Liver (tissue), 9 donors: Measurements from ENCODE around the gene TMEM51. TPM values are rescaled to one million over a fixed set of nuclear protein-coding genes. Genes with fewer than 3 reads are reported as not detected.

Source experiments
- DNase-seq: peaks from one replicate; pipeline ENCODE4 v3.0.0-alpha.2; 2017; ENCODE audit warnings: low spot score
- H3K27ac ChIP-seq, 2 donors: one replicate each; pipeline ENCODE4 v1.7.0; 2013; ENCODE audit warnings: inconsistent platforms in 2 of 2, low read length in 2 of 2, control low read depth in 1 of 2, low read depth in 1 of 2, mild to moderate bottlenecking in 1 of 2
- H3K27me3 ChIP-seq, 4 donors: one replicate each; pipeline versions ENCODE4 v1.6.1 to v1.7.0; 2013; ENCODE audit warnings: low read length in 3 of 4, inconsistent platforms in 1 of 4, mild to moderate bottlenecking in 1 of 4, moderate library complexity in 1 of 4; ENCODE audit not compliant: control insufficient read depth in 4 of 4, insufficient read depth in 4 of 4
- H3K36me3 ChIP-seq, 4 donors: one replicate each; pipeline versions ENCODE4 v1.6.1 to v1.7.0; 2013; ENCODE audit warnings: low read length in 3 of 4, mild to moderate bottlenecking in 3 of 4, low read depth in 1 of 4, moderate library complexity in 1 of 4; ENCODE audit not compliant: control insufficient read depth in 4 of 4, insufficient read depth in 3 of 4
- H3K4me1 ChIP-seq, 4 donors: one replicate each; pipeline versions ENCODE4 v1.6.1 to v1.7.0; 2013; ENCODE audit warnings: low read length in 3 of 4, mild to moderate bottlenecking in 3 of 4, moderate library complexity in 1 of 4; ENCODE audit not compliant: control insufficient read depth in 4 of 4, insufficient read depth in 4 of 4
- H3K4me3 ChIP-seq, 3 donors: one replicate each; pipeline versions ENCODE4 v1.6.1 to v1.7.0; 2013; ENCODE audit warnings: low read length in 3 of 3, control low read depth in 1 of 3, low read depth in 1 of 3, mild to moderate bottlenecking in 1 of 3
- H3K9ac ChIP-seq, 2 donors: one replicate each; pipeline ENCODE4 v1.7.0; 2013; ENCODE audit warnings: low read length in 2 of 2, mild to moderate bottlenecking in 2 of 2, moderate library complexity in 2 of 2, control low read depth in 1 of 2, low read depth in 1 of 2
- H3K9me3 ChIP-seq, 4 donors: one replicate each; pipeline versions ENCODE4 v1.6.1 to v1.7.0; 2013; ENCODE audit warnings: low read length in 3 of 4; ENCODE audit not compliant: control insufficient read depth in 4 of 4
- EGR1 ChIP-seq, 2 donors: IDR thresholded peaks; 2 replicates each; pipeline ENCODE4 v1.6.1; 2016 to 2018; ENCODE audit warnings: antibody characterized with exemption in 2 of 2, low read depth in 2 of 2
- FOXA1 ChIP-seq: IDR thresholded peaks from 2 replicates; pipeline ENCODE4 v1.6.1; 2016; ENCODE audit warnings: antibody characterized with exemption
- FOXA2 ChIP-seq: IDR thresholded peaks from 2 replicates; pipeline ENCODE4 v1.6.1; 2016; ENCODE audit warnings: antibody characterized with exemption
- GABPA ChIP-seq, 2 donors: IDR thresholded peaks in 1 of 2; conservative IDR thresholded peaks in 1 of 2; 2 replicates each; pipeline ENCODE4 v1.6.1; 2016; ENCODE audit warnings: antibody characterized with exemption in 2 of 2, mild to moderate bottlenecking in 1 of 2, moderate library complexity in 1 of 2
- HNF4A ChIP-seq, 2 donors: conservative IDR thresholded peaks; 2 replicates each; pipeline ENCODE4 v1.6.1; 2016; ENCODE audit warnings: antibody characterized with exemption in 2 of 2, mild to moderate bottlenecking in 2 of 2
- HNF4G ChIP-seq: IDR thresholded peaks from 2 replicates; pipeline ENCODE4 v1.6.1; 2016; ENCODE audit warnings: antibody characterized with exemption
- NR2F2 ChIP-seq: IDR thresholded peaks from 2 replicates; pipeline ENCODE4 v1.6.1; 2016; ENCODE audit warnings: antibody characterized with exemption
- RAD21 ChIP-seq, 2 donors: IDR thresholded peaks; 2 replicates each; pipeline ENCODE4 v1.6.1; 2016; ENCODE audit warnings: antibody characterized with exemption in 2 of 2, mild to moderate bottlenecking in 2 of 2
- RXRA ChIP-seq, 2 donors: IDR thresholded peaks; 2 replicates each; pipeline ENCODE4 v1.6.1; 2017 to 2018; ENCODE audit warnings: antibody characterized with exemption in 2 of 2, mild to moderate bottlenecking in 1 of 2
- SP1 ChIP-seq: IDR thresholded peaks from 2 replicates; pipeline ENCODE4 v1.6.1; 2018; ENCODE audit warnings: antibody characterized with exemption, mild to moderate bottlenecking
- TAF1 ChIP-seq: conservative IDR thresholded peaks from 2 replicates; pipeline ENCODE4 v1.6.1; 2016; ENCODE audit warnings: antibody characterized with exemption, mild to moderate bottlenecking
- YY1 ChIP-seq: IDR thresholded peaks from 2 replicates; pipeline ENCODE4 v1.6.1; 2016; ENCODE audit warnings: antibody characterized with exemption, mild to moderate bottlenecking
- WGBS: extraction: QIAGEN DNeasy Blood & Tissue Kit; methylation state at CpG from one replicate; pipeline ENCODE4 v1.1.7; 2013; 5-methylcytosine and 5-hydroxymethylcytosine counted together
- polyA plus RNA-seq, 2 donors: library from polyadenylated mRNA; stranded (reverse) in 1 of 2; unstranded in 1 of 2; fragments of 200-250 nt in 1 of 2; fragments of >200 nt in 1 of 2; fragmentation: Nextera tagmentation in 1 of 2; extraction: Ambion mirVana in 1 of 2; gene quantifications; one replicate each; pipeline versions ENCODE4 v1.2.1 to v1.2.3, GENCODE V29; 2013 to 2015
- total RNA-seq, 2 donors: library from RNA; depleted of rRNA; stranded (reverse); fragments of >200 nt; gene quantifications; one replicate each; pipeline ENCODE4 v1.2.3, GENCODE V29; 2014
- TF ChIP-seq, protein P1 (sequence below): IDR thresholded peaks from 2 replicates; pipeline ENCODE4 v1.6.1; 2016; ENCODE audit warnings: antibody characterized with exemption, mild to moderate bottlenecking
- TF ChIP-seq, protein P2 (sequence below): fragments of 150-350 bp; IDR thresholded peaks from 2 replicates; pipeline ENCODE4 v1.5.1; 2017; ENCODE audit warnings: improper control_type of control experiment, low read depth, low read length; ENCODE audit not compliant: missing input control
- TF ChIP-seq, protein P3 (sequence below): IDR thresholded peaks from 2 replicates; pipeline ENCODE4 v1.6.1; 2016; ENCODE audit warnings: antibody characterized with exemption
- TF ChIP-seq, protein P4 (sequence below): IDR thresholded peaks from 2 replicates; pipeline ENCODE4 v1.6.1; 2016; ENCODE audit warnings: antibody characterized with exemption
- donor health status: healthy.
- donor health status: healthy.
- donor health status: healthy.
- donor health status: healthy.
- donor health status: healthy.

Gene TMEM51
- total and polyA plus RNA-seq, 4 donors: 1.3 to 2.7 (median 1.9) TPM

DNA sequence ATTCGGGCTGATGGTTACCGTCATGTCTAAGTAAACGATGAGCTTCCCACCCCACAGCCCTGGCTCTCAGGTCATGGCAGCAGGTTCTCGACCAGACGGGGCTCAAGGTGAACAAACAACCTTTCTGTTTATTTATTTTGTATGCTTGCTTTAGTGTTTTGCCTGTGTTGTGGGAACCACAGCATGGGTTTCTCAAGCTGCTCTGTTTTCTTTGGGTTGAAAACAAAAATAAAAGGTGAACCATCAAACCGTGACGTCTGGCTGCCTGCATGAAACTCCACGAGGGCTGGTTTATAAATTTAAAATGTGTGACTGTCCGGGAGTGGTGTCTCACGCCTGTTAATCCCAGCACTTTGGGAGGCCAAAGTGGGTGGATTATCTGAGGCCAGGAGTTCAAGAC is 28.0 kb downstream of the TMEM51 start:
- no peak for DNase-seq
- WGBS: 36% methylated on average over 10 of the region's 10 CpGs
- TF ChIP-seq, protein P1, sequence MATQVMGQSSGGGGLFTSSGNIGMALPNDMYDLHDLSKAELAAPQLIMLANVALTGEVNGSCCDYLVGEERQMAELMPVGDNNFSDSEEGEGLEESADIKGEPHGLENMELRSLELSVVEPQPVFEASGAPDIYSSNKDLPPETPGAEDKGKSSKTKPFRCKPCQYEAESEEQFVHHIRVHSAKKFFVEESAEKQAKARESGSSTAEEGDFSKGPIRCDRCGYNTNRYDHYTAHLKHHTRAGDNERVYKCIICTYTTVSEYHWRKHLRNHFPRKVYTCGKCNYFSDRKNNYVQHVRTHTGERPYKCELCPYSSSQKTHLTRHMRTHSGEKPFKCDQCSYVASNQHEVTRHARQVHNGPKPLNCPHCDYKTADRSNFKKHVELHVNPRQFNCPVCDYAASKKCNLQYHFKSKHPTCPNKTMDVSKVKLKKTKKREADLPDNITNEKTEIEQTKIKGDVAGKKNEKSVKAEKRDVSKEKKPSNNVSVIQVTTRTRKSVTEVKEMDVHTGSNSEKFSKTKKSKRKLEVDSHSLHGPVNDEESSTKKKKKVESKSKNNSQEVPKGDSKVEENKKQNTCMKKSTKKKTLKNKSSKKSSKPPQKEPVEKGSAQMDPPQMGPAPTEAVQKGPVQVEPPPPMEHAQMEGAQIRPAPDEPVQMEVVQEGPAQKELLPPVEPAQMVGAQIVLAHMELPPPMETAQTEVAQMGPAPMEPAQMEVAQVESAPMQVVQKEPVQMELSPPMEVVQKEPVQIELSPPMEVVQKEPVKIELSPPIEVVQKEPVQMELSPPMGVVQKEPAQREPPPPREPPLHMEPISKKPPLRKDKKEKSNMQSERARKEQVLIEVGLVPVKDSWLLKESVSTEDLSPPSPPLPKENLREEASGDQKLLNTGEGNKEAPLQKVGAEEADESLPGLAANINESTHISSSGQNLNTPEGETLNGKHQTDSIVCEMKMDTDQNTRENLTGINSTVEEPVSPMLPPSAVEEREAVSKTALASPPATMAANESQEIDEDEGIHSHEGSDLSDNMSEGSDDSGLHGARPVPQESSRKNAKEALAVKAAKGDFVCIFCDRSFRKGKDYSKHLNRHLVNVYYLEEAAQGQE: no peak
- TF ChIP-seq FOXA1 (no peak), EGR1 (IDR thresholded peaks at IDR 0.05; ENCODE audit: low read depth in 2 of 2) (no peak), RAD21 (IDR thresholded peaks at IDR 0.05) (no peak), SP1 (no peak), YY1 (no peak), HNF4G (no peak), TAF1 (no peak), HNF4A (conservative IDR thresholded peaks at IDR 0.05) (no peak), GABPA (IDR thresholded peaks at IDR 0.05 in 1 of 2, conservative IDR thresholded peaks at IDR 0.05 in 1 of 2) (no peak), FOXA2 (no peak)
- TF ChIP-seq, protein P2, sequence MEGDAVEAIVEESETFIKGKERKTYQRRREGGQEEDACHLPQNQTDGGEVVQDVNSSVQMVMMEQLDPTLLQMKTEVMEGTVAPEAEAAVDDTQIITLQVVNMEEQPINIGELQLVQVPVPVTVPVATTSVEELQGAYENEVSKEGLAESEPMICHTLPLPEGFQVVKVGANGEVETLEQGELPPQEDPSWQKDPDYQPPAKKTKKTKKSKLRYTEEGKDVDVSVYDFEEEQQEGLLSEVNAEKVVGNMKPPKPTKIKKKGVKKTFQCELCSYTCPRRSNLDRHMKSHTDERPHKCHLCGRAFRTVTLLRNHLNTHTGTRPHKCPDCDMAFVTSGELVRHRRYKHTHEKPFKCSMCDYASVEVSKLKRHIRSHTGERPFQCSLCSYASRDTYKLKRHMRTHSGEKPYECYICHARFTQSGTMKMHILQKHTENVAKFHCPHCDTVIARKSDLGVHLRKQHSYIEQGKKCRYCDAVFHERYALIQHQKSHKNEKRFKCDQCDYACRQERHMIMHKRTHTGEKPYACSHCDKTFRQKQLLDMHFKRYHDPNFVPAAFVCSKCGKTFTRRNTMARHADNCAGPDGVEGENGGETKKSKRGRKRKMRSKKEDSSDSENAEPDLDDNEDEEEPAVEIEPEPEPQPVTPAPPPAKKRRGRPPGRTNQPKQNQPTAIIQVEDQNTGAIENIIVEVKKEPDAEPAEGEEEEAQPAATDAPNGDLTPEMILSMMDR: no peak
- Histone ChIP-seq H3K9me3 (no peaks in the 10 kb centered on the region), H3K4me3 (no peak overlapping the region), H3K27ac (no peak overlapping the region), H3K36me3 (no peaks in the 10 kb centered on the region), H3K27me3 (peaks cover 0 to 5% (median under 1%) of the 10 kb centered on the region in 4 donors), H3K4me1 (peaks cover 0 to 3% (median 1%) of the 10 kb centered on the region in 4 donors), H3K9ac (no peak overlapping the region)

DNA sequence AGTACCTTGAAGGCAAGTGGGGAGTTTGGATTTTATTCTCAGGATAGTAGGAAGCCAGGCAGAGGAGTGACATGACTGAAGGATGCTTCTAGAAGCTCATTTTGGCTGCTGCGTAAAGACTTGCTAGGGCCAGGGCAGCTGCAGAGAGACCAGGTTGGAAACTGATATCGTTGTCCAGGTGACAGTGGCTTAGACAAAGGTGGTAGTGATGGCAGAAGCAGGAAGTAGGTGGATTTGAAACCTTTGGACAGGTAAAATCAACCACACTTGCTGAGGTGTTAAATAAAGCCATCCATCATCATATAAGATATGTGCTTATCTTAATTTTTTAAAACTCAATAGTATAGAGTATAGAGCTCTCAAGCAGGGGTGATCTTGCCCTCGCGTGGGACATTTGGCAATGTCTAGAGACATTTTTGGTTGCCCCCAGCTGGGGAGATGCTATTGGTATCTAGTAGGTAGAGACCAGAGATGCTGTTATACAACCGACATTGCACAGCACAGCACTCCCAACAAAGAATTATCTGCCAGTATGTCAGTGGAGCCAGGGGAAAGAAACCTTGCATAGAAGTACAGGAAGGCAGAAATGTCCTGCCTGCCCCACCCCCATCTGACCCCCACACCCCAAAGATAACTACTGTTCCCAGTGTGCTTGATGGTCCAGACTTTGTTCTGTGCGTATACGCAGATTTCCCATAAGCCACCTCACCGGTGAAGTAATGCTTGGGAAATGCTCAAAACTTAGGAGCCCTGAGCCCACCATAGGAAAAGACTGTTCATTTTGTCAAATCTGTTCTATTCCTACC is 31.1 kb downstream of the TMEM51 start:
- Histone ChIP-seq H3K4me3 (no peak overlapping the region), H3K4me1 (no peaks in the 10 kb centered on the region), H3K27ac (no peak overlapping the region), H3K36me3 (no peaks in the 10 kb centered on the region), H3K9me3 (no peaks in the 10 kb centered on the region), H3K27me3 (peaks cover 0 to 5% (median under 1%) of the 10 kb centered on the region in 4 donors), H3K9ac (no peak overlapping the region)
- no peak for DNase-seq
- WGBS: 74% methylated on average over 8 of the region's 8 CpGs
- TF ChIP-seq RAD21 (IDR thresholded peaks at IDR 0.05) (no peak), SP1 (no peak), FOXA1 (no peak), NR2F2 (no peak), FOXA2 (no peak), HNF4A (conservative IDR thresholded peaks at IDR 0.05) (no peak), RXRA (IDR thresholded peaks at IDR 0.05) (no peak), HNF4G (no peak), EGR1 (IDR thresholded peaks at IDR 0.05; ENCODE audit: low read depth in 2 of 2) (no peak)
- TF ChIP-seq, protein P3, sequence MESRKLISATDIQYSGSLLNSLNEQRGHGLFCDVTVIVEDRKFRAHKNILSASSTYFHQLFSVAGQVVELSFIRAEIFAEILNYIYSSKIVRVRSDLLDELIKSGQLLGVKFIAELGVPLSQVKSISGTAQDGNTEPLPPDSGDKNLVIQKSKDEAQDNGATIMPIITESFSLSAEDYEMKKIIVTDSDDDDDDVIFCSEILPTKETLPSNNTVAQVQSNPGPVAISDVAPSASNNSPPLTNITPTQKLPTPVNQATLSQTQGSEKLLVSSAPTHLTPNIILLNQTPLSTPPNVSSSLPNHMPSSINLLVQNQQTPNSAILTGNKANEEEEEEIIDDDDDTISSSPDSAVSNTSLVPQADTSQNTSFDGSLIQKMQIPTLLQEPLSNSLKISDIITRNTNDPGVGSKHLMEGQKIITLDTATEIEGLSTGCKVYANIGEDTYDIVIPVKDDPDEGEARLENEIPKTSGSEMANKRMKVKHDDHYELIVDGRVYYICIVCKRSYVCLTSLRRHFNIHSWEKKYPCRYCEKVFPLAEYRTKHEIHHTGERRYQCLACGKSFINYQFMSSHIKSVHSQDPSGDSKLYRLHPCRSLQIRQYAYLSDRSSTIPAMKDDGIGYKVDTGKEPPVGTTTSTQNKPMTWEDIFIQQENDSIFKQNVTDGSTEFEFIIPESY: no peak
- TF ChIP-seq, protein P1: no peak
- TF ChIP-seq, protein P2: no peak
- TF ChIP-seq, protein P4, sequence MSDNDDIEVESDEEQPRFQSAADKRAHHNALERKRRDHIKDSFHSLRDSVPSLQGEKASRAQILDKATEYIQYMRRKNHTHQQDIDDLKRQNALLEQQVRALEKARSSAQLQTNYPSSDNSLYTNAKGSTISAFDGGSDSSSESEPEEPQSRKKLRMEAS: no peak
